ENCODE measurements around the gene ESM1. TPM values are rescaled to one million over a fixed set of nuclear protein-coding genes. Genes with fewer than 3 reads are reported as not detected.

The ESM1 gene
- total RNA-seq, 1 donor from 2014 or later, result 7.2 TPM

GRCh38 chr5:54942064-54942778 lies 43.2 kb downstream of the ESM1 start:
- no peak for TF ChIP-seq CTCF (IDR thresholded peaks at IDR 0.05; ENCODE audit: insufficient read depth, low read length, poor library complexity, severe bottlenecking)
- no peak for DNase-seq (ENCODE audit: low read depth)
- Histone ChIP-seq H3K36me3 (ENCODE audit: control insufficient read depth, insufficient read depth, low read length) (no peaks in the 10 kb centered on the region), H3K27me3 (ENCODE audit: control insufficient read depth, insufficient read depth, low read length) (no peaks in the 10 kb centered on the region), H3K4me3 (ENCODE audit: low read depth, low read length) (no peak overlapping the region)

GRCh38 chr5:54936201-54936600 lies 49.2 kb downstream of the ESM1 start:
- TF ChIP-seq CTCF (IDR thresholded peaks at IDR 0.05; ENCODE audit: insufficient read depth, low read length, poor library complexity, severe bottlenecking), result no peak
- H3K27me3 ChIP-seq (ENCODE audit: control insufficient read depth, insufficient read depth, low read length), result peaks cover 2% of the 10 kb centered on the region
- no peaks in the 10 kb centered on the region for H3K36me3 ChIP-seq (ENCODE audit: control insufficient read depth, insufficient read depth, low read length)
- no peak for DNase-seq (ENCODE audit: low read depth)
- H3K4me3 ChIP-seq (ENCODE audit: low read depth, low read length), result no peak overlapping the region

DNA sequence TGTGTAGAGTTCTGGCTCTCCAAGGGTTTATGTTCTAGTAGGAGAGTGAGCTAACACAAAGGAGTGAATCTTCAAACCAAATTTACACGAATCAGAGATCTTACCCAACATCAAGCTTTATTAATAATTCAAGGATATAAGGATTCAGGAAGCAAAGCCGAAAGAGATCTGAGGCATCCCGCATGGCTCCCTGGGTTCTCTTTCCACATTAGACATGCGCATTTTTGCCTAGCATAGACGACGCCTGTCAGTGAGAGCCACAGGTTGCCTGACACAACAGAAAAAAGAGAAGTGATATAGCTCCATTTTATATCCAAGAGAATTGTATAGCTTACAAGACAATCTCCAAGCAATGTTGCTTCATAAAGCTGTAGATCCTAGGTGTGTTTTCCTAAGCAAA lies 52.6 kb downstream of the ESM1 start:
- H3K36me3 ChIP-seq (ENCODE audit: control insufficient read depth, insufficient read depth, low read length), result no peaks in the 10 kb centered on the region

GRCh38 chr5:54930736-54931135 lies 54.7 kb downstream of the ESM1 start:
- Histone ChIP-seq H3K27me3 (ENCODE audit: control insufficient read depth, insufficient read depth, low read length) (no peaks in the 10 kb centered on the region), H3K4me3 (ENCODE audit: low read depth, low read length) (no peak overlapping the region), H3K36me3 (ENCODE audit: control insufficient read depth, insufficient read depth, low read length) (no peaks in the 10 kb centered on the region)
- DNase-seq (ENCODE audit: low read depth), result no peak
- no peak for TF ChIP-seq CTCF (IDR thresholded peaks at IDR 0.05; ENCODE audit: insufficient read depth, low read length, poor library complexity, severe bottlenecking)

More for the DNA sequence above, 52.6 kb downstream of the ESM1 start:
- TF ChIP-seq CTCF (IDR thresholded peaks at IDR 0.05; ENCODE audit: insufficient read depth, low read length, poor library complexity, severe bottlenecking), result no peak
- Histone ChIP-seq H3K27me3 (ENCODE audit: control insufficient read depth, insufficient read depth, low read length) (peaks cover 2% of the 10 kb centered on the region), H3K4me3 (ENCODE audit: low read depth, low read length) (no peak overlapping the region)
- no peak for DNase-seq (ENCODE audit: low read depth)

Other genes with a start within 250 kb of the ESM1 start
- not detected in 2 replicates for gene GZMK, start 38.7 kb upstream of the ESM1 start, total RNA-seq
- gene GZMA, start 117.1 kb upstream of the ESM1 start, total RNA-seq, result not detected in 2 replicates
- 42.5 and 59.0 TPM in 2 replicates for gene GPX8, start 174.6 kb upstream of the ESM1 start, total RNA-seq
- 0.27 TPM in 1 of 2 replicates, not detected in the other for gene CDC20B, start 187.6 kb upstream of the ESM1 start, total RNA-seq
- not detected in 2 replicates for gene MCIDAS, start 241.7 kb upstream of the ESM1 start, total RNA-seq
- 1.3 and 3.9 TPM in 2 replicates for gene CCNO, start 248.0 kb upstream of the ESM1 start, total RNA-seq

All from kidney epithelial cell (primary cell).